DMS114 treated with DMSO at 0.1 percent for 48 hours (cell line): ENCODE results near the gene PNLIPRP2.

Experiments used
- DNase-seq: peaks from one replicate; lab custom pipeline; 2025; ENCODE audit not compliant: unreplicated experiment; lab: John Stamatoyannopoulos, UW

Gene PNLIPRP2

GRCh38 chr10:116620423-116621400 is at the start of gene PNLIPRP2:
PNLIPRP2 (plus strand) TSS chr10:116620953.
- no peak for DNase-seq

- no peak for DNase-seq
Measured at GRCh38 chr10:116574797-116575196, 46.0 kb upstream of the PNLIPRP2 start.

- no peak for DNase-seq
Measured at GRCh38 chr10:116587878-116588591, 32.7 kb upstream of the PNLIPRP2 start.

GRCh38 chr10:116588995-116589394 is 31.8 kb upstream of the PNLIPRP2 start:
- DNase-seq, result no peak

- no peak for DNase-seq
Measured at GRCh38 chr10:116589926-116590325, 30.8 kb upstream of the PNLIPRP2 start.

- no peak for DNase-seq
Measured at GRCh38 chr10:116590590-116591444, 29.9 kb upstream of the PNLIPRP2 start, which contains the start of gene PNLIPRP1. PNLIPRP1 (plus strand) TSS chr10:116590959; CDS start chr10:116591130, 171 bp downstream.

- DNase-seq, result no peak
Measured at GRCh38 chr10:116593139-116593740, 27.5 kb upstream of the PNLIPRP2 start.

DNA sequence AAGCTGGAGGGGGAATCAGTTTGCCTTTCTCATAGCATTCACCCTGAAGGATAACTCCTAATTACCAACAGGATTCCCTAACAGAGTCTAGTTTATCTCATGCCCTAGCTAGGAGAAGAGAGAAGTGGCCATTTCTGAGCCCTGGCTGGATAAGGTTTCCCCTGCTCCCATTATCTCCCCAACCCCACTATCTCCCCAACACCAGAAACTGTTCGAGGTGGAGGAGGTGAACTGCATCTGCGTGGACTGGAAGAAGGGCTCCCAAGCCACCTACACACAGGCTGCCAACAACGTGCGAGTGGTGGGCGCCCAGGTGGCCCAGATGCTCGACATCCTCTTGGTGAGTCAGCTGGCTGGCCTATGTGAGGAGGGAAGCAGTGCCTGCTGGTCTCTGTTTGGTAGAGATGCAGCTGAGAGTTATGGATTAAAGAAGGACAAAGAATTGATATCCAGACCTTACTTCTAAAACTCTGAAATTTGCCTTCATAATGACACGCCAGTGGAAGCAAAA is 26.2 kb upstream of the PNLIPRP2 start:
- no peak for DNase-seq

DNA sequence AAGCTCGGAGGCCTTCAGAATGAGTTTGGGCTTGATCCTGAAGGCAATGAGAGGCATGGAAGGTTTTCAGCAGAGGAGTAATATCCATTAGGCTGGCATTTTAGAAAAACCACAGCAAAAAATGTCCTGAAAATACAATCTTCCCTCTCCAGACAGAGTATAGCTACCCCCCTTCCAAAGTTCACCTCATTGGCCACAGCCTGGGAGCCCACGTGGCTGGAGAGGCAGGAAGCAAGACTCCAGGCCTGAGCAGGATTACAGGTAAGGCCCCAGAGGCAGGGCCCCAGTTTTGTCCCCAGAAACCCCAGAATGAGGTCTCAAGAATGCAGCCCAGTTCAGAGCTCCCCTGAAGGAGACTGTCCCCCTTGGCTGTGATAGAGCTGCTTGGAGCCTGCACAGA is 24.7 kb upstream of the PNLIPRP2 start:
- no peak for DNase-seq

GRCh38 chr10:116597543-116597942 is 23.2 kb upstream of the PNLIPRP2 start:
- DNase-seq, result no peak

GRCh38 chr10:116598329-116598728 is 22.4 kb upstream of the PNLIPRP2 start:
- no peak for DNase-seq

GRCh38 chr10:116599991-116600390 is 20.8 kb upstream of the PNLIPRP2 start:
- DNase-seq, result no peak

GRCh38 chr10:116602648-116603400 is 17.9 kb upstream of the PNLIPRP2 start:
- no peak for DNase-seq

GRCh38 chr10:116606061-116606483 is 14.7 kb upstream of the PNLIPRP2 start:
- no peak for DNase-seq

- no peak for DNase-seq
Measured at GRCh38 chr10:116607336-116607735, 13.4 kb upstream of the PNLIPRP2 start.

- DNase-seq, result peak; percentile 11
Measured at GRCh38 chr10:116608686-116609594, 11.8 kb upstream of the PNLIPRP2 start.

- no peak for DNase-seq
Measured at GRCh38 chr10:116610443-116611152, 10.2 kb upstream of the PNLIPRP2 start.

- no peak for DNase-seq
Measured at GRCh38 chr10:116611153-116611545, 9.6 kb upstream of the PNLIPRP2 start.
